ENCODE measurements around the gene WBP1. TPM values are rescaled to one million over a fixed set of nuclear protein-coding genes. Genes with fewer than 3 reads are reported as not detected.
A peak's percentile ranks its signal among the peaks of the same experiment; 100 is the strongest.

Gene WBP1
- total and polyA plus RNA-seq, 10 of the 15 experiments (the other 5 are each of a cell fraction or from before 2014, with no cell fraction given): 4.2 to 76.8 (median 43.8) TPM

DNA sequence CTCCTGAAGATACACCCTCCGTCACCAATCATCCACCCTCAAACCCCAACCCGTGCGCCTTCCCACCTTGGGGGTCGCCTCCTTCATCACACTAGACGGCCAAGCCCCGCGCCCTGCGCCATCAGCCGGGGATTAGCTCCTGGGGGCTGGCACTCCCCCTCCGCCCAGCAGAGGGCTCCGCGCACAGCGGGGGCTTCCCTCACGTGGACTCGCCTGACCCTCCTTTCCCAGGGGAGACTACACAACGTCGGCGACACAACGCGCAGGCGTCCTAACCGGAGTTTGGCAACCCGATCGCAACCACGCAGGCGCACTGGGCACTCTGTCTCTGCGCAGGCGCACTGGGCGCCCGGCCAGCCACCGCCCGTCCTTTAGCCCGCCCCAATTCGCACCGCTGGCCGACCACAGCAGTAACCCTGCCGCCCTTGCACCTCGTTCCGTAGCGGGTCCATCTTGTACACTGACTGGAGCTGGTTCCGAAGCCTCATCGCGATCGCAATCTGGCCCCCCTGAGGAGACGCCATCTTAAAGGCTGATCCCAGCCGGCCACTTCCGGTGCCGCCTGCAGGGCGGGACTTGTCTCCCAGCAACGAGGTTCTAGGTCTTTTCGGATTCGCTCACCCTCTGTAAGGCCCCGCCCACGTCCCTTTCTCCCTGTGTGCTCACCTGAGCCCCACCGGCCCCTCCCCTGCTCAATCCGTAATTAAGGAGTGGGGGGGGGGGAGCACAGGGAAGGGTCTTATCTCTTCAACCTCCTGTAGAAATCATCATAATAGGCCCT, 49.1 kb downstream of the WBP1 start, which contains the start of gene PCGF1 (continued):
- TF ChIP-seq, protein P1, sequence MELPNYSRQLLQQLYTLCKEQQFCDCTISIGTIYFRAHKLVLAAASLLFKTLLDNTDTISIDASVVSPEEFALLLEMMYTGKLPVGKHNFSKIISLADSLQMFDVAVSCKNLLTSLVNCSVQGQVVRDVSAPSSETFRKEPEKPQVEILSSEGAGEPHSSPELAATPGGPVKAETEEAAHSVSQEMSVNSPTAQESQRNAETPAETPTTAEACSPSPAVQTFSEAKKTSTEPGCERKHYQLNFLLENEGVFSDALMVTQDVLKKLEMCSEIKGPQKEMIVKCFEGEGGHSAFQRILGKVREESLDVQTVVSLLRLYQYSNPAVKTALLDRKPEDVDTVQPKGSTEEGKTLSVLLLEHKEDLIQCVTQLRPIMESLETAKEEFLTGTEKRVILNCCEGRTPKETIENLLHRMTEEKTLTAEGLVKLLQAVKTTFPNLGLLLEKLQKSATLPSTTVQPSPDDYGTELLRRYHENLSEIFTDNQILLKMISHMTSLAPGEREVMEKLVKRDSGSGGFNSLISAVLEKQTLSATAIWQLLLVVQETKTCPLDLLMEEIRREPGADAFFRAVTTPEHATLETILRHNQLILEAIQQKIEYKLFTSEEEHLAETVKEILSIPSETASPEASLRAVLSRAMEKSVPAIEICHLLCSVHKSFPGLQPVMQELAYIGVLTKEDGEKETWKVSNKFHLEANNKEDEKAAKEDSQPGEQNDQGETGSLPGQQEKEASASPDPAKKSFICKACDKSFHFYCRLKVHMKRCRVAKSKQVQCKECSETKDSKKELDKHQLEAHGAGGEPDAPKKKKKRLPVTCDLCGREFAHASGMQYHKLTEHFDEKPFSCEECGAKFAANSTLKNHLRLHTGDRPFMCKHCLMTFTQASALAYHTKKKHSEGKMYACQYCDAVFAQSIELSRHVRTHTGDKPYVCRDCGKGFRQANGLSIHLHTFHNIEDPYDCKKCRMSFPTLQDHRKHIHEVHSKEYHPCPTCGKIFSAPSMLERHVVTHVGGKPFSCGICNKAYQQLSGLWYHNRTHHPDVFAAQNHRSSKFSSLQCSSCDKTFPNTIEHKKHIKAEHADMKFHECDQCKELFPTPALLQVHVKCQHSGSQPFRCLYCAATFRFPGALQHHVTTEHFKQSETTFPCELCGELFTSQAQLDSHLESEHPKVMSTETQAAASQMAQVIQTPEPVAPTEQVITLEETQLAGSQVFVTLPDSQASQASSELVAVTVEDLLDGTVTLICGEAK (IDR thresholded peaks at IDR 0.05; ENCODE audit: borderline replicate concordance): peak; percentile 90
- TF ChIP-seq CREM (IDR thresholded peaks at IDR 0.05; ENCODE audit: low read depth) (peak; percentile 59; the same call in 1 of the 2 replicates), MXI1 (IDR thresholded peaks at IDR 0.05; ENCODE audit: low read depth, low read length) (peak; percentile 87; the same call in 1 of the 2 replicates), JUND (IDR thresholded peaks at IDR 0.05; ENCODE audit: low read depth, low read length) (0 out of 2 replicates have a peak, but pooled peaks have one; percentile 9), TCF12 (IDR thresholded peaks at IDR 0.05; ENCODE audit: low read depth, low read length) (peak; percentile 5; the same call in 1 of the 2 replicates), EZH2 (IDR thresholded peaks at IDR 0.05; ENCODE audit: borderline replicate concordance, control insufficient read depth, low read depth, low read length) (no peak), CHD2 (IDR thresholded peaks at IDR 0.05; ENCODE audit: borderline replicate concordance, low read depth, low read length) (no peak), MEF2A (IDR thresholded peaks at IDR 0.05; ENCODE audit: insufficient read depth, low read depth, low read length) (no peak), FOS (IDR thresholded peaks at IDR 0.05; ENCODE audit: borderline replicate concordance, extremely low read depth, insufficient read length) (no peak), NR2C1 (IDR thresholded peaks at IDR 0.05) (no peak; the same call in 1 of the 2 replicates), RAD51 (IDR thresholded peaks at IDR 0.05) (peak; percentile 70)
- TF ChIP-seq, protein P2, sequence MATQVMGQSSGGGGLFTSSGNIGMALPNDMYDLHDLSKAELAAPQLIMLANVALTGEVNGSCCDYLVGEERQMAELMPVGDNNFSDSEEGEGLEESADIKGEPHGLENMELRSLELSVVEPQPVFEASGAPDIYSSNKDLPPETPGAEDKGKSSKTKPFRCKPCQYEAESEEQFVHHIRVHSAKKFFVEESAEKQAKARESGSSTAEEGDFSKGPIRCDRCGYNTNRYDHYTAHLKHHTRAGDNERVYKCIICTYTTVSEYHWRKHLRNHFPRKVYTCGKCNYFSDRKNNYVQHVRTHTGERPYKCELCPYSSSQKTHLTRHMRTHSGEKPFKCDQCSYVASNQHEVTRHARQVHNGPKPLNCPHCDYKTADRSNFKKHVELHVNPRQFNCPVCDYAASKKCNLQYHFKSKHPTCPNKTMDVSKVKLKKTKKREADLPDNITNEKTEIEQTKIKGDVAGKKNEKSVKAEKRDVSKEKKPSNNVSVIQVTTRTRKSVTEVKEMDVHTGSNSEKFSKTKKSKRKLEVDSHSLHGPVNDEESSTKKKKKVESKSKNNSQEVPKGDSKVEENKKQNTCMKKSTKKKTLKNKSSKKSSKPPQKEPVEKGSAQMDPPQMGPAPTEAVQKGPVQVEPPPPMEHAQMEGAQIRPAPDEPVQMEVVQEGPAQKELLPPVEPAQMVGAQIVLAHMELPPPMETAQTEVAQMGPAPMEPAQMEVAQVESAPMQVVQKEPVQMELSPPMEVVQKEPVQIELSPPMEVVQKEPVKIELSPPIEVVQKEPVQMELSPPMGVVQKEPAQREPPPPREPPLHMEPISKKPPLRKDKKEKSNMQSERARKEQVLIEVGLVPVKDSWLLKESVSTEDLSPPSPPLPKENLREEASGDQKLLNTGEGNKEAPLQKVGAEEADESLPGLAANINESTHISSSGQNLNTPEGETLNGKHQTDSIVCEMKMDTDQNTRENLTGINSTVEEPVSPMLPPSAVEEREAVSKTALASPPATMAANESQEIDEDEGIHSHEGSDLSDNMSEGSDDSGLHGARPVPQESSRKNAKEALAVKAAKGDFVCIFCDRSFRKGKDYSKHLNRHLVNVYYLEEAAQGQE (IDR thresholded peaks at IDR 0.05; ENCODE audit: low read depth, low read length): no peak
- TF ChIP-seq, protein P3, sequence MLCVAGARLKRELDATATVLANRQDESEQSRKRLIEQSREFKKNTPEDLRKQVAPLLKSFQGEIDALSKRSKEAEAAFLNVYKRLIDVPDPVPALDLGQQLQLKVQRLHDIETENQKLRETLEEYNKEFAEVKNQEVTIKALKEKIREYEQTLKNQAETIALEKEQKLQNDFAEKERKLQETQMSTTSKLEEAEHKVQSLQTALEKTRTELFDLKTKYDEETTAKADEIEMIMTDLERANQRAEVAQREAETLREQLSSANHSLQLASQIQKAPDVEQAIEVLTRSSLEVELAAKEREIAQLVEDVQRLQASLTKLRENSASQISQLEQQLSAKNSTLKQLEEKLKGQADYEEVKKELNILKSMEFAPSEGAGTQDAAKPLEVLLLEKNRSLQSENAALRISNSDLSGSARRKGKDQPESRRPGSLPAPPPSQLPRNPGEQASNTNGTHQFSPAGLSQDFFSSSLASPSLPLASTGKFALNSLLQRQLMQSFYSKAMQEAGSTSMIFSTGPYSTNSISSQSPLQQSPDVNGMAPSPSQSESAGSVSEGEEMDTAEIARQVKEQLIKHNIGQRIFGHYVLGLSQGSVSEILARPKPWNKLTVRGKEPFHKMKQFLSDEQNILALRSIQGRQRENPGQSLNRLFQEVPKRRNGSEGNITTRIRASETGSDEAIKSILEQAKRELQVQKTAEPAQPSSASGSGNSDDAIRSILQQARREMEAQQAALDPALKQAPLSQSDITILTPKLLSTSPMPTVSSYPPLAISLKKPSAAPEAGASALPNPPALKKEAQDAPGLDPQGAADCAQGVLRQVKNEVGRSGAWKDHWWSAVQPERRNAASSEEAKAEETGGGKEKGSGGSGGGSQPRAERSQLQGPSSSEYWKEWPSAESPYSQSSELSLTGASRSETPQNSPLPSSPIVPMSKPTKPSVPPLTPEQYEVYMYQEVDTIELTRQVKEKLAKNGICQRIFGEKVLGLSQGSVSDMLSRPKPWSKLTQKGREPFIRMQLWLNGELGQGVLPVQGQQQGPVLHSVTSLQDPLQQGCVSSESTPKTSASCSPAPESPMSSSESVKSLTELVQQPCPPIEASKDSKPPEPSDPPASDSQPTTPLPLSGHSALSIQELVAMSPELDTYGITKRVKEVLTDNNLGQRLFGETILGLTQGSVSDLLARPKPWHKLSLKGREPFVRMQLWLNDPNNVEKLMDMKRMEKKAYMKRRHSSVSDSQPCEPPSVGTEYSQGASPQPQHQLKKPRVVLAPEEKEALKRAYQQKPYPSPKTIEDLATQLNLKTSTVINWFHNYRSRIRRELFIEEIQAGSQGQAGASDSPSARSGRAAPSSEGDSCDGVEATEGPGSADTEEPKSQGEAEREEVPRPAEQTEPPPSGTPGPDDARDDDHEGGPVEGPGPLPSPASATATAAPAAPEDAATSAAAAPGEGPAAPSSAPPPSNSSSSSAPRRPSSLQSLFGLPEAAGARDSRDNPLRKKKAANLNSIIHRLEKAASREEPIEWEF (IDR thresholded peaks at IDR 0.05; ENCODE audit: insufficient replicate concordance, low read depth, low read length): no peak
- TF ChIP-seq, protein P4, sequence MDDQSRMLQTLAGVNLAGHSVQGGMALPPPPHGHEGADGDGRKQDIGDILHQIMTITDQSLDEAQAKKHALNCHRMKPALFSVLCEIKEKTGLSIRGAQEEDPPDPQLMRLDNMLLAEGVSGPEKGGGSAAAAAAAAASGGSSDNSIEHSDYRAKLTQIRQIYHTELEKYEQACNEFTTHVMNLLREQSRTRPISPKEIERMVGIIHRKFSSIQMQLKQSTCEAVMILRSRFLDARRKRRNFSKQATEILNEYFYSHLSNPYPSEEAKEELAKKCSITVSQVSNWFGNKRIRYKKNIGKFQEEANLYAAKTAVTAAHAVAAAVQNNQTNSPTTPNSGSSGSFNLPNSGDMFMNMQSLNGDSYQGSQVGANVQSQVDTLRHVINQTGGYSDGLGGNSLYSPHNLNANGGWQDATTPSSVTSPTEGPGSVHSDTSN (IDR thresholded peaks at IDR 0.05; ENCODE audit: insufficient replicate concordance, low read depth, low read length): no peak
